Measurements from ENCODE around the gene SHANK1.
"Not testable (repeated sequence)": the region's sequence is repeated elsewhere in the genome, so short reads cannot be mapped to it uniquely, and the experiment has no call there.

Gene SHANK1

GRCh38 chr19:50719566-50719965 lies at the start of gene SHANK1:
Gene SHANK1, minus strand, starts transcription at chr19:50719802. Its CDS starts 2,883 bp downstream, at chr19:50716919.
- H3K4me3 ChIP-seq (ENCODE audit: low read depth, low read length): peak within 1 kb of the TSS; percentile 14

GRCh38 chr19:50768277-50768676 lies 48.7 kb upstream of the SHANK1 start:
- no peak overlapping the region for H3K4me3 ChIP-seq (ENCODE audit: low read depth, low read length)
- no peak for TF ChIP-seq CTCF (conservative IDR thresholded peaks at IDR 0.05; ENCODE audit: low read depth, low read length)
- no peak for DNase-seq (ENCODE audit: low read depth)

More at GRCh38 chr19:50719566-50719965, at the start of gene SHANK1:
- no peak for TF ChIP-seq CTCF (conservative IDR thresholded peaks at IDR 0.05; ENCODE audit: low read depth, low read length)
- no peak for DNase-seq (ENCODE audit: low read depth)

GRCh38 chr19:50767263-50767662 lies 47.7 kb upstream of the SHANK1 start:
- DNase-seq (ENCODE audit: low read depth); H3K4me3 ChIP-seq (ENCODE audit: low read depth, low read length): not testable (repeated sequence)

- H3K4me3 ChIP-seq (ENCODE audit: low read depth, low read length); DNase-seq (ENCODE audit: low read depth): not testable (repeated sequence)
Measured at GRCh38 chr19:50766746-50767145, 47.1 kb upstream of the SHANK1 start.

- no peak for DNase-seq (ENCODE audit: low read depth)
- no peak for TF ChIP-seq CTCF (conservative IDR thresholded peaks at IDR 0.05; ENCODE audit: low read depth, low read length)
Measured at GRCh38 chr19:50764409-50764808, 44.8 kb upstream of the SHANK1 start.

GRCh38 chr19:50763521-50763920 lies 43.9 kb upstream of the SHANK1 start:
- DNase-seq (ENCODE audit: low read depth); H3K4me3 ChIP-seq (ENCODE audit: low read depth, low read length): not testable (repeated sequence)

More at GRCh38 chr19:50764409-50764808, 44.8 kb upstream of the SHANK1 start:
- no peak overlapping the region for H3K4me3 ChIP-seq (ENCODE audit: low read depth, low read length)

- not testable (repeated sequence) for H3K4me3 ChIP-seq (ENCODE audit: low read depth, low read length); DNase-seq (ENCODE audit: low read depth)
Measured at GRCh38 chr19:50761501-50761900, 41.9 kb upstream of the SHANK1 start.

- no peak overlapping the region for H3K4me3 ChIP-seq (ENCODE audit: low read depth, low read length)
- DNase-seq (ENCODE audit: low read depth): peak; percentile 30
- no peak for TF ChIP-seq CTCF (conservative IDR thresholded peaks at IDR 0.05; ENCODE audit: low read depth, low read length)
Measured at GRCh38 chr19:50759886-50760285, 40.3 kb upstream of the SHANK1 start.

- not testable (repeated sequence) for H3K4me3 ChIP-seq (ENCODE audit: low read depth, low read length)
Measured at GRCh38 chr19:50759076-50759475, 39.5 kb upstream of the SHANK1 start.

GRCh38 chr19:50757624-50758023 lies 38.0 kb upstream of the SHANK1 start:
- H3K4me3 ChIP-seq (ENCODE audit: low read depth, low read length); DNase-seq (ENCODE audit: low read depth): not testable (repeated sequence)

More at GRCh38 chr19:50759076-50759475, 39.5 kb upstream of the SHANK1 start:
- DNase-seq (ENCODE audit: low read depth): not testable (repeated sequence)

GRCh38 chr19:50756244-50756643 lies 36.6 kb upstream of the SHANK1 start:
- not testable (repeated sequence) for DNase-seq (ENCODE audit: low read depth); H3K4me3 ChIP-seq (ENCODE audit: low read depth, low read length)

Measured in choroid plexus epithelial cell (primary cell).